Esophagus squamous epithelium (tissue), 5 donors: ENCODE data around the gene SYT13. TPM values are rescaled to one million over a fixed set of nuclear protein-coding genes. Genes with fewer than 3 reads are reported as not detected.

Experiments
- DNase-seq: peaks from one replicate; lab custom pipeline; 2025; lab: John Stamatoyannopoulos, UW
- H3K27ac ChIP-seq, 4 donors: fragments of 200-600 bp; sonication (generic); one replicate each; pipeline ENCODE4 v1.5.1; 2016 to 2019; ENCODE audit warnings: mild to moderate bottlenecking in 1 of 4
- H3K27me3 ChIP-seq, 4 donors: fragments of 200-600 bp; sonication (generic); 1 replicate in 3 of 4; 2 replicates in 1 of 4; pipeline versions ENCODE4 v1.5.1 to v1.6.0; 2017 to 2021; ENCODE audit warnings: antibody characterized with exemption in 1 of 4
- H3K36me3 ChIP-seq, 3 donors: fragments of 200-600 bp; sonication (generic); one replicate each; pipeline ENCODE4 v1.5.1; 2016 to 2019
- H3K4me1 ChIP-seq, 3 donors: fragments of 200-600 bp; sonication (generic); one replicate each; pipeline ENCODE4 v1.5.1; 2017 to 2019
- H3K4me3 ChIP-seq, 4 donors: fragments of 200-600 bp; sonication (generic); 1 replicate in 3 of 4; 2 replicates in 1 of 4; pipeline ENCODE4 v1.5.1; 2016 to 2019; ENCODE audit warnings: mild to moderate bottlenecking in 2 of 4, moderate library complexity in 1 of 4
- H3K9me3 ChIP-seq, 3 donors: fragments of 200-600 bp; sonication (generic); one replicate each; pipeline ENCODE4 v1.5.1; 2016 to 2019
- POLR2A ChIP-seq, 4 donors: fragments of 450-650 bp; IDR thresholded peaks; one replicate each; pipeline ENCODE4 v1.6.1; 2017; ENCODE audit warnings: antibody characterized with exemption in 4 of 4, mild to moderate bottlenecking in 4 of 4, moderate library complexity in 3 of 4
- WGBS, 2 donors: methylation state at CpG; one replicate each; pipeline ENCODE4 v1.1.5; 2018; 5-methylcytosine and 5-hydroxymethylcytosine counted together
- intact Hi-C: fragments of 100-400 bp; cut with DNase I; formaldehyde crosslinking; loops from one replicate; pipeline ENCODE4 v1.15.0; 2022
- total RNA-seq, 4 donors: library from RNA; depleted of rRNA; stranded (reverse); fragments of >200 nt; gene quantifications; one replicate each; pipeline ENCODE4 v1.1.0, GENCODE V29; 2016
- TF ChIP-seq, protein P1 (sequence below), 6 experiments: fragments of 450-650 bp in 4 of 6; fragments of 200-600 bp in 2 of 6; sonication (generic) in 2 of 6; IDR thresholded peaks; one replicate each; pipeline ENCODE4 v1.5.1; 2016 to 2019; ENCODE audit warnings: antibody characterized with exemption in 6 of 6, mild to moderate bottlenecking in 4 of 6, moderate library complexity in 4 of 6
- donor health status: DM: yes; HTN: yes; CAD: no.

Gene SYT13
- total RNA-seq, 4 donors from 2014 or later = 0.04 to 0.15 TPM; not detected in 2

- intact Hi-C loops = no loop called here
- H3K36me3 ChIP-seq = no peaks in the 10 kb centered on the region
- TF ChIP-seq, protein P1, sequence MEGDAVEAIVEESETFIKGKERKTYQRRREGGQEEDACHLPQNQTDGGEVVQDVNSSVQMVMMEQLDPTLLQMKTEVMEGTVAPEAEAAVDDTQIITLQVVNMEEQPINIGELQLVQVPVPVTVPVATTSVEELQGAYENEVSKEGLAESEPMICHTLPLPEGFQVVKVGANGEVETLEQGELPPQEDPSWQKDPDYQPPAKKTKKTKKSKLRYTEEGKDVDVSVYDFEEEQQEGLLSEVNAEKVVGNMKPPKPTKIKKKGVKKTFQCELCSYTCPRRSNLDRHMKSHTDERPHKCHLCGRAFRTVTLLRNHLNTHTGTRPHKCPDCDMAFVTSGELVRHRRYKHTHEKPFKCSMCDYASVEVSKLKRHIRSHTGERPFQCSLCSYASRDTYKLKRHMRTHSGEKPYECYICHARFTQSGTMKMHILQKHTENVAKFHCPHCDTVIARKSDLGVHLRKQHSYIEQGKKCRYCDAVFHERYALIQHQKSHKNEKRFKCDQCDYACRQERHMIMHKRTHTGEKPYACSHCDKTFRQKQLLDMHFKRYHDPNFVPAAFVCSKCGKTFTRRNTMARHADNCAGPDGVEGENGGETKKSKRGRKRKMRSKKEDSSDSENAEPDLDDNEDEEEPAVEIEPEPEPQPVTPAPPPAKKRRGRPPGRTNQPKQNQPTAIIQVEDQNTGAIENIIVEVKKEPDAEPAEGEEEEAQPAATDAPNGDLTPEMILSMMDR (IDR thresholded peaks at IDR 0.05) = no peak
- TF ChIP-seq POLR2A (IDR thresholded peaks at IDR 0.05) = no peak
- no peaks in the 10 kb centered on the region for H3K4me1 ChIP-seq
- peaks cover 0 to 21% (median 0%) of the 10 kb centered on the region in 4 donors for H3K27me3 ChIP-seq
- peaks cover 0 to 5% (median 0%) of the 10 kb centered on the region in 3 donors for H3K9me3 ChIP-seq
- H3K27ac ChIP-seq = no peak overlapping the region
- no peak overlapping the region for H3K4me3 ChIP-seq
- WGBS, 2 donors = 59 to 70% methylated on average over 3 of the region's 3 CpGs
- DNase-seq = no peak
These were observed 47.4 kb downstream of the SYT13 start for GRCh38 chr11:45238724-45239123.

DNA sequence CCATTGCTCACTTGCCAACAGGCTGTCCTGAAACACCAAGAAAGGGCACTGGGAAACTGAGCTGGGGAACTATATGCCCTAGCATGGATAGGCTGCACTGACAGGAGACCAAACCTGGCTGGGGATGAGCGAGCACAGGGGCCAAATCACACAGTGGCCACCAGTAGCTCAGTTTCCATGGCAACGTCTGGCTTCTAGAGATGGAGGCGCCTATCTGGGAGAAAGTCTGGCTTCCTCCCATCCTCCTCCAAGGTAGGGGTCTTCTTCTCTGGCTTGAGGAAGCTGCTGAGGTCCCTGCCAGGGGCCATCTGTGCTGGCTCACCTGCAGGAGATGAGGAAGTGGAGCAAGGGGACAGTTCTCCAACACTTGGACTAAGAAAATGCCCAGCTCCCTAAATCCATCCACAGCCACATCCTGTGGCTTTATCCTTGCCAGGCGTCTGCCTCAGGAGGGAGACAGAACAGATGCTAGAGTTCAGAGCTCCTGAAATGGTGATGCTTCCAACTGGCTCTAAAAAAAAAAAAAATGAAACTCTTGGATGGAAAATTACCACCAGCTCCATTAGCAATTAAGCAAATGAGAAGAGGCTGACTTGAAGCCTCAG lies 48.3 kb downstream of the SYT13 start:
- H3K27me3 ChIP-seq = peaks cover 0 to 21% (median 0%) of the 10 kb centered on the region in 4 donors
- H3K9me3 ChIP-seq = peaks cover 0 to 5% (median 0%) of the 10 kb centered on the region in 3 donors
- WGBS, 2 donors = 40 to 45% methylated on average over 1 to 2 of the region's 4 CpGs
- DNase-seq = no peak
- no peak overlapping the region for H3K4me3 ChIP-seq
- H3K36me3 ChIP-seq = no peaks in the 10 kb centered on the region
- H3K27ac ChIP-seq = no peak overlapping the region
- TF ChIP-seq, protein P1 (IDR thresholded peaks at IDR 0.05) = no peak
- no peak for TF ChIP-seq POLR2A (IDR thresholded peaks at IDR 0.05)
- no peaks in the 10 kb centered on the region for H3K4me1 ChIP-seq
- intact Hi-C loops = no loop called here

- DNase-seq = no peak
- Histone ChIP-seq H3K27ac (no peak overlapping the region), H3K4me1 (no peaks in the 10 kb centered on the region), H3K9me3 (peaks cover 0 to 4% (median 0%) of the 10 kb centered on the region in 3 donors), H3K4me3 (no peak overlapping the region), H3K27me3 (peaks cover 0 to 19% (median 0%) of the 10 kb centered on the region in 4 donors), H3K36me3 (peaks cover 0 to 4% (median 0%) of the 10 kb centered on the region in 3 donors)
- TF ChIP-seq POLR2A (IDR thresholded peaks at IDR 0.05) = no peak
- TF ChIP-seq, protein P1 (IDR thresholded peaks at IDR 0.05) = no peak
- intact Hi-C loops = no loop called here
- WGBS, 2 donors = 93 to 97% methylated on average over 8 to 11 of the region's 15 CpGs
These were observed 51.7 kb downstream of the SYT13 start for GRCh38 chr11:45234306-45235006.

DNA sequence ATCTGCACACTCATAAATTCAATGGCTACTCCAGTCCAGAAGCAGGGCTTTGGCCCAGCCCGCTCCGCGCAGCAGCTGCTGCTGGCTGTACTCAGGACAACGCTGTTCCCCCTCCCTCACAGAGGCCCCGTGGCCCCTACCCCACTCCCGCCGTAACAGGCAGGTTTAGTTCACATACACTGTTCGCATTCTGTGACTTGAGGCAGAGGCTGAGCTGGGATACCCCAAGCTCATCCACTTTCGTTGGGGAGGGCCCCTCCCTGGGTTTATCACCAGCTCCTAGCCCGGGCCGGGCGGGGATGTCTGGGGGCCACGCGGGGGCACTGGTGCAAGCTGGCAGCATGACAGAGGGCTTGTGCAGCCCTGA lies 52.4 kb downstream of the SYT13 start:
- no peak for DNase-seq
- no peaks in the 10 kb centered on the region for H3K9me3 ChIP-seq
- H3K4me1 ChIP-seq = no peaks in the 10 kb centered on the region
- peaks cover 0 to 16% (median 0%) of the 10 kb centered on the region in 4 donors for H3K27me3 ChIP-seq
- peaks cover 0 to 8% (median 0%) of the 10 kb centered on the region in 3 donors for H3K36me3 ChIP-seq
- WGBS, 2 donors = 70% methylated on average over 2 to 4 of the region's 14 CpGs
- H3K4me3 ChIP-seq = no peak overlapping the region
- no peak overlapping the region for H3K27ac ChIP-seq
- intact Hi-C loops = no loop called here
- no peak for TF ChIP-seq POLR2A (IDR thresholded peaks at IDR 0.05)
- TF ChIP-seq, protein P1 (IDR thresholded peaks at IDR 0.05) = no peak

DNA sequence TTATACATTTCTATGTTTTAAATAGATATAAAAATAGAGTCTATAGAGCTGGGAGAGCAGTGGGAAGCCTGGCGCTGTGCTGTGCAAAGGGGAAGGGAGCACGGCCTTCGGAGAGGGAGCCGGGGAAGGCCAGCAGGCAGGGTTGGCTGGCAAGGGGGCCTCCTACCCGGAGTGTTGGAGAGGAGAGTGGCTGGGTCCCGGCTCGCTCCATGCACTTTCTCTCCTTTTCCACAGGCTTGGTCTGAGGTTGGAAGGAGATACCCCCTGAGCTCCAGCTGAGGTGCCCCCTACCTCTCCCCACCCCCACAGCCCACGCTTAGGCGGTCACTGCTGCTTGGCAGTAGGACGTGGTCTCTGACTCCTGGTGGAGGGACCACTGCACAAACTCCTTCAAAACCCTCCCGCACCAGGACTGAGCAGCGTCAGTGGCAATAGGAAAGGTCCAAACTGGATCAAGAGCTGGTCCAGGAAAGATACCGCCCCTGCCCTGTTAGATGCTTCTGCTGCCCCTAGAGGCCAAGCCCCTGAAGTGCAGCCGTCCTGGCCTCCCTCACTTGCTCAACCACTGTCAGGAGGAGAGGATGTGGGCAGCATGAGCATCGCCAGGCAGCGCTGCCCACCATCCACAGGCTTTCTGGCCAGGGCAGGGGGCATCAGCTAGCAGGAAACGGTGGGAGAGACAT lies 52.9 kb downstream of the SYT13 start:
- 69 to 72% methylated on average over 10 to 11 of the region's 17 CpGs for WGBS, 2 donors
- no peak for DNase-seq
- Histone ChIP-seq H3K27ac (no peak overlapping the region), H3K4me1 (no peaks in the 10 kb centered on the region), H3K27me3 (peaks cover 0 to 11% (median 0%) of the 10 kb centered on the region in 4 donors), H3K36me3 (peaks cover 0 to 13% (median 0%) of the 10 kb centered on the region in 3 donors), H3K9me3 (no peaks in the 10 kb centered on the region), H3K4me3 (no peak overlapping the region)
- intact Hi-C loops = no loop called here
- TF ChIP-seq, protein P1 (IDR thresholded peaks at IDR 0.05) = peak; percentile 55 to 83 (median 69)
- TF ChIP-seq POLR2A (IDR thresholded peaks at IDR 0.05) = no peak
